Midbrain (tissue), 1 donor: ENCODE data around the gene KRT72.

Experiments used
- DNase-seq: peaks from one replicate; lab custom pipeline; 2025; lab: John Stamatoyannopoulos, UW

The KRT72 gene

GRCh38 chr12:52578469-52578868, 22.8 kb downstream of the KRT72 start:
- DNase-seq, result no peak

GRCh38 chr12:52577316-52577715, 23.9 kb downstream of the KRT72 start:
- DNase-seq, result no peak

GRCh38 chr12:52575948-52576347, 25.3 kb downstream of the KRT72 start:
- DNase-seq, result no peak

- DNase-seq, result no peak
Measured at GRCh38 chr12:52575256-52575655, 26.0 kb downstream of the KRT72 start.

GRCh38 chr12:52573743-52574142, 27.5 kb downstream of the KRT72 start, which contains the start of gene KRT74:
Gene KRT74, minus strand, starts transcription at chr12:52573843. Its CDS starts 66 bp downstream, at chr12:52573777.
- no peak for DNase-seq

- no peak for DNase-seq
Measured at GRCh38 chr12:52573306-52573705, 28.0 kb downstream of the KRT72 start.

GRCh38 chr12:52570511-52570910, 30.8 kb downstream of the KRT72 start:
- DNase-seq, result no peak

GRCh38 chr12:52568111-52568510, 33.2 kb downstream of the KRT72 start:
- peak; percentile 18 for DNase-seq

- no peak for DNase-seq
Measured at GRCh38 chr12:52566847-52567291, 34.4 kb downstream of the KRT72 start.

- no peak for DNase-seq
Measured at GRCh38 chr12:52564582-52564981, 36.7 kb downstream of the KRT72 start.

GRCh38 chr12:52561880-52562449, 39.3 kb downstream of the KRT72 start:
- DNase-seq, result no peak

GRCh38 chr12:52559979-52560378, 41.3 kb downstream of the KRT72 start:
- DNase-seq, result no peak

GRCh38 chr12:52558781-52559445, 42.4 kb downstream of the KRT72 start:
- no peak for DNase-seq

- DNase-seq, result no peak
Measured at GRCh38 chr12:52557476-52557875, 43.8 kb downstream of the KRT72 start.

- no peak for DNase-seq
Measured at GRCh38 chr12:52555577-52555976, 45.7 kb downstream of the KRT72 start.

GRCh38 chr12:52552681-52553195, 48.5 kb downstream of the KRT72 start, which contains the start of gene KRT71:
Gene KRT71, minus strand, starts transcription at chr12:52553145. Its CDS starts 68 bp downstream, at chr12:52553077.
- no peak for DNase-seq

- DNase-seq, result peak; percentile 13
Measured at GRCh38 chr12:52552055-52552454, 49.2 kb downstream of the KRT72 start.

- DNase-seq, result no peak
Measured at GRCh38 chr12:52551216-52551865, 49.9 kb downstream of the KRT72 start.

- no peak for DNase-seq
Measured at GRCh38 chr12:52546126-52546525, 55.1 kb downstream of the KRT72 start.

- DNase-seq, result peak; percentile 23
Measured at GRCh38 chr12:52543985-52544883, 57.0 kb downstream of the KRT72 start.

- DNase-seq, result no peak
Measured at GRCh38 chr12:52542785-52543318, 58.4 kb downstream of the KRT72 start.

- no peak for DNase-seq
Measured at GRCh38 chr12:52542157-52542556, 59.1 kb downstream of the KRT72 start.
